Measurements from ENCODE around the gene MTMR2. TPM values are rescaled to one million over a fixed set of nuclear protein-coding genes. Genes with fewer than 3 reads are reported as not detected.

MTMR2 gene
- total and polyA plus RNA-seq, 2 experiments from 2014 or later = 26.6 to 52.6 TPM

GRCh38 chr11:95961758-95962157 is 37.9 kb upstream of the MTMR2 start (continued):
- TF ChIP-seq ZNF462 (CRISPR knock-in tag; IDR thresholded peaks at IDR 0.05) = no peak

- H3K4me1 ChIP-seq (ENCODE audit: insufficient read depth) = no peaks in the 10 kb centered on the region
- H3K9me3 Mint-ChIP-seq = peaks cover 37% of the 10 kb centered on the region
- TF ChIP-seq ETS1 (IDR thresholded peaks at IDR 0.05) = no peak
- no peak for TF ChIP-seq CREB1 (CRISPR knock-in tag; IDR thresholded peaks at IDR 0.05; ENCODE audit: low read depth)
- no peak for TF ChIP-seq REST (IDR thresholded peaks at IDR 0.05; ENCODE audit: unreplicated experiment)
- TF ChIP-seq STAT1 (IDR thresholded peaks at IDR 0.05; ENCODE audit: unreplicated experiment) = no peak
Measured at GRCh38 chr11:95950905-95951304, 27.0 kb upstream of the MTMR2 start.

More at GRCh38 chr11:95950905-95951304, 27.0 kb upstream of the MTMR2 start:
- Mint-ChIP-seq H3K27ac (no peak overlapping the region), H3K4me1 (no peaks in the 10 kb centered on the region), H3K36me3 (ENCODE audit: low read depth) (peaks cover 13% of the 10 kb centered on the region), H3K4me3 (no peak overlapping the region), H3K27me3 (ENCODE audit: insufficient read depth, low read depth, poor library complexity) (no peaks in the 10 kb centered on the region)
- Histone ChIP-seq H3K4me3 (no peak overlapping the region), H3K27ac (ENCODE audit: low read depth) (no peak overlapping the region), H4K20me1 (replicated peaks; ENCODE audit: insufficient read depth) (no peaks in the 10 kb centered on the region), H3K36me3 (ENCODE audit: insufficient read depth) (no peaks in the 10 kb centered on the region), H3K4me2 (no peak overlapping the region), H3K27me3 (ENCODE audit: insufficient read depth) (no peaks in the 10 kb centered on the region), H3K9me2 (ENCODE audit: insufficient read depth) (no peaks in the 10 kb centered on the region), H2AFZ (no peak overlapping the region), H3K79me2 (replicated peaks; ENCODE audit: insufficient read depth) (no peaks in the 10 kb centered on the region), H3F3A (replicated peaks; ENCODE audit: low read depth) (no peaks in the 10 kb centered on the region)
- DNase-seq (ENCODE audit: low spot score) (no peak), ATAC-seq (no peak)

Data from GM23338 (cell line).